Measurements from ENCODE around the gene SYDE2. TPM values are rescaled to one million over a fixed set of nuclear protein-coding genes. Genes with fewer than 3 reads are reported as not detected.

SYDE2 gene
- total and polyA plus RNA-seq, 2 donors (not counting 1 experiment from before 2014, with no cell fraction given), result 0.25 to 0.89 TPM

DNA sequence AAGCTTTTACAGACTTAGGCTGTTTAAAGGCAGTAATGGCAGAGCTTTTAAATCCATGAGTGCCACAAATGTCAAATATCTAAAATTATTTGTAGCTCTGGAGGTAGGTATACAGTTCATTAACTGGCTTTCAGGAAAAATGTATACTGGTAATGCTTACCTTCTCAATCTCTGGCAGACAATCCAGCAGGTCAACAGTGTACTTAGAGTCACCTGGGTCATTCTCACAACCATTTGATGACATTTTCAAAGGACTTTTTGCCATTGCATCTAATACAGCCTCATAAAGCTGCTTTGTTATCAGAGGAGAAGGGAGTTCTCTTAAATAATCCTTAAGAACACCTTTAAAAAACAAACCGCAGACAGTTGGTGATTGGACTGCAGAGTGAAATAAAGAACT is 31.9 kb downstream of the SYDE2 start:
- H3K27me3 Mint-ChIP-seq, result peaks cover 15% of the 10 kb centered on the region
- Histone ChIP-seq H3K27ac (ENCODE audit: low read length in 2 of 2) (no peak overlapping the region), H3K4me2 (replicated peaks; ENCODE audit: low read depth, low read length, poor library complexity, severe bottlenecking) (no peak overlapping the region), H2AFZ (ENCODE audit: insufficient read depth, low read depth, low read length, poor library complexity, severe bottlenecking) (no peak overlapping the region), H3K4me3 (ENCODE audit: control extremely low read depth in 1 of 5, extremely low read depth in 1 of 5, insufficient read depth in 1 of 5, low read depth in 2 of 5, low read length in 4 of 5) (no peak overlapping the region), H3K9ac (ENCODE audit: low read length) (no peak overlapping the region), H3K4me1 (ENCODE audit: control insufficient read depth in 2 of 2, insufficient read depth in 2 of 2, low read length in 2 of 2) (no peaks in the 10 kb centered on the region), H3K36me3 (replicated peaks in 1 of 2; ENCODE audit: control extremely low read depth in 1 of 2, control insufficient read depth in 1 of 2, extremely low read depth in 1 of 2, insufficient read depth in 2 of 2, low read length in 1 of 2) (no peaks in the 10 kb centered on the region), H3K79me2 (ENCODE audit: control insufficient read depth, insufficient read depth, low read length) (no peaks in the 10 kb centered on the region), H4K20me1 (ENCODE audit: control insufficient read depth, insufficient read depth, low read length, poor library complexity, severe bottlenecking) (no peaks in the 10 kb centered on the region), H3K27me3 (replicated peaks in 1 of 4; ENCODE audit: control extremely low read depth in 1 of 4, control insufficient read depth in 3 of 4, insufficient read depth in 4 of 4, low read length in 3 of 4) (no peaks in the 10 kb centered on the region), H3K9me3 (ENCODE audit: control extremely low read depth in 1 of 3, control insufficient read depth in 2 of 3, insufficient read depth in 1 of 3, low read length in 2 of 3) (no peaks in the 10 kb centered on the region)
- no peak for TF ChIP-seq EZH2 (IDR thresholded peaks at IDR 0.05; ENCODE audit: borderline replicate concordance, insufficient read depth, low read depth, low read length, poor library complexity, severe bottlenecking)
- TF ChIP-seq, protein P1, sequence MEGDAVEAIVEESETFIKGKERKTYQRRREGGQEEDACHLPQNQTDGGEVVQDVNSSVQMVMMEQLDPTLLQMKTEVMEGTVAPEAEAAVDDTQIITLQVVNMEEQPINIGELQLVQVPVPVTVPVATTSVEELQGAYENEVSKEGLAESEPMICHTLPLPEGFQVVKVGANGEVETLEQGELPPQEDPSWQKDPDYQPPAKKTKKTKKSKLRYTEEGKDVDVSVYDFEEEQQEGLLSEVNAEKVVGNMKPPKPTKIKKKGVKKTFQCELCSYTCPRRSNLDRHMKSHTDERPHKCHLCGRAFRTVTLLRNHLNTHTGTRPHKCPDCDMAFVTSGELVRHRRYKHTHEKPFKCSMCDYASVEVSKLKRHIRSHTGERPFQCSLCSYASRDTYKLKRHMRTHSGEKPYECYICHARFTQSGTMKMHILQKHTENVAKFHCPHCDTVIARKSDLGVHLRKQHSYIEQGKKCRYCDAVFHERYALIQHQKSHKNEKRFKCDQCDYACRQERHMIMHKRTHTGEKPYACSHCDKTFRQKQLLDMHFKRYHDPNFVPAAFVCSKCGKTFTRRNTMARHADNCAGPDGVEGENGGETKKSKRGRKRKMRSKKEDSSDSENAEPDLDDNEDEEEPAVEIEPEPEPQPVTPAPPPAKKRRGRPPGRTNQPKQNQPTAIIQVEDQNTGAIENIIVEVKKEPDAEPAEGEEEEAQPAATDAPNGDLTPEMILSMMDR (IDR thresholded peaks at IDR 0.05), result no peak
- H3K4me3 Mint-ChIP-seq, result no peak overlapping the region
- no CpG with 5 or more reads among the region's 1 CpG for WGBS (ENCODE audit: insufficient coverage)
- DNase-seq, result no peak
- H3K27ac Mint-ChIP-seq, result no peak overlapping the region
- H3K4me1 Mint-ChIP-seq, result no peaks in the 10 kb centered on the region
- POLR2A ChIA-PET, result interaction anchor here (0.5 kb wide), 1 partner anchor 60 kb away, joined by 4 read pairs; no protein-coding TSS in a partner anchor
- intact Hi-C loops (cut with micrococcal nuclease), result no loop called here
- no peaks in the 10 kb centered on the region for H3K9me3 Mint-ChIP-seq (ENCODE audit: insufficient read depth)
- no peak for ATAC-seq (ENCODE audit: low read depth)
- CTCF ChIA-PET, result no interaction called here

DNA sequence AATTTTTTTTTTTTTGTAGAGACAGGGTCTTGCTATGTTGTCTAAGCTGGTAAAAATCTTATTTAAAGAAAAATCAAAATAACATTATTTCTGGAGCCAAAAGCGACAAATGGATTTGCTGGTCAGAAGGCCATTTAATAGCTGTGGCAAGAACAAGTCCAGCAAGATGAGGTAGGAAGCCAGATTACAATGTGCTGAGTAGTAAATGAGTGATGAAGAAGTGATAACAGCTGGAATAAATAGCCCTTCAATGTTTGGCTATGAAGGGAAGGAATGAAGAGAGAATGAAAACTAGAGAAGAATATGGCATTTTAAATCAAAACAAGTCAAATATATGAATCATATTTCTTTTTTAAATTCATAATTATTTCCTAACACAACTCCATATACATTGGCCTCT is 34.5 kb downstream of the SYDE2 start:
- no peak overlapping the region for H3K4me2 ChIP-seq (replicated peaks; ENCODE audit: low read depth, low read length, poor library complexity, severe bottlenecking)
- no peak overlapping the region for H2AFZ ChIP-seq (ENCODE audit: insufficient read depth, low read depth, low read length, poor library complexity, severe bottlenecking)
- no peak overlapping the region for H3K4me3 Mint-ChIP-seq
- no peak overlapping the region for H3K4me3 ChIP-seq (ENCODE audit: control extremely low read depth in 1 of 5, extremely low read depth in 1 of 5, insufficient read depth in 1 of 5, low read depth in 2 of 5, low read length in 4 of 5)
- no peaks in the 10 kb centered on the region for H3K79me2 ChIP-seq (ENCODE audit: control insufficient read depth, insufficient read depth, low read length)
- H3K27me3 Mint-ChIP-seq, result peaks cover 9% of the 10 kb centered on the region
- no peaks in the 10 kb centered on the region for H3K4me1 ChIP-seq (ENCODE audit: control insufficient read depth in 2 of 2, insufficient read depth in 2 of 2, low read length in 2 of 2)
- no peaks in the 10 kb centered on the region for H4K20me1 ChIP-seq (ENCODE audit: control insufficient read depth, insufficient read depth, low read length, poor library complexity, severe bottlenecking)
- no peaks in the 10 kb centered on the region for H3K36me3 ChIP-seq (replicated peaks in 1 of 2; ENCODE audit: control extremely low read depth in 1 of 2, control insufficient read depth in 1 of 2, extremely low read depth in 1 of 2, insufficient read depth in 2 of 2, low read length in 1 of 2)
- H3K27me3 ChIP-seq (replicated peaks in 1 of 4; ENCODE audit: control extremely low read depth in 1 of 4, control insufficient read depth in 3 of 4, insufficient read depth in 4 of 4, low read length in 3 of 4), result no peaks in the 10 kb centered on the region
- H3K27ac Mint-ChIP-seq, result no peak overlapping the region
- TF ChIP-seq EZH2 (IDR thresholded peaks at IDR 0.05; ENCODE audit: borderline replicate concordance, insufficient read depth, low read depth, low read length, poor library complexity, severe bottlenecking), result no peak
- TF ChIP-seq, protein P1 (IDR thresholded peaks at IDR 0.05), result no peak
- no peak overlapping the region for H3K9ac ChIP-seq (ENCODE audit: low read length)
- ChIA-PET CTCF (no interaction called here), POLR2A (no interaction called here)
- H3K4me1 Mint-ChIP-seq, result no peaks in the 10 kb centered on the region
- H3K9me3 Mint-ChIP-seq (ENCODE audit: insufficient read depth), result no peaks in the 10 kb centered on the region
- no peak overlapping the region for H3K27ac ChIP-seq (ENCODE audit: low read length in 2 of 2)
- ATAC-seq (ENCODE audit: low read depth) (no peak), DNase-seq (no peak)
- no peaks in the 10 kb centered on the region for H3K9me3 ChIP-seq (ENCODE audit: control extremely low read depth in 1 of 3, control insufficient read depth in 2 of 3, insufficient read depth in 1 of 3, low read length in 2 of 3)
- intact Hi-C loops (cut with micrococcal nuclease), result no loop called here
- WGBS (ENCODE audit: insufficient coverage), result no CpG with 5 or more reads among the region's 1 CpG

Data from B cell (primary cell).